IMR-90 (cell line): ENCODE measurements around the gene PHACTR3.

Source experiments
- CEBPB ChIP-seq: IDR thresholded peaks from 2 replicates; pipeline ENCODE4 v1.6.1; 2012; ENCODE audit warnings: low read depth, low read length, improper control_type of control experiment
- CHD1 ChIP-seq: IDR thresholded peaks from 2 replicates; pipeline ENCODE4 v1.6.1; 2012; ENCODE audit warnings: low read depth, low read length, improper control_type of control experiment
- CTCF ChIP-seq: conservative IDR thresholded peaks from 2 replicates; pipeline ENCODE4 v1.5.1; 2012; ENCODE audit warnings: mild to moderate bottlenecking, low read depth, low read length, improper control_type of control experiment
- MAFK ChIP-seq: IDR thresholded peaks from 2 replicates; pipeline ENCODE4 v1.6.1; 2012; ENCODE audit warnings: low read depth, low read length, improper control_type of control experiment
- MXI1 ChIP-seq: IDR thresholded peaks from 2 replicates; pipeline ENCODE4 v1.6.1; 2012; ENCODE audit warnings: low read depth, mild to moderate bottlenecking, low read length, moderate library complexity, borderline replicate concordance
- POLR2A ChIP-seq: IDR thresholded peaks from 2 replicates; pipeline ENCODE4 v1.6.1; 2012; ENCODE audit warnings: mild to moderate bottlenecking, low read depth, low read length
- RAD21 ChIP-seq: IDR thresholded peaks from 2 replicates; pipeline ENCODE4 v1.6.1; 2012; ENCODE audit warnings: low read length, improper control_type of control experiment
- RCOR1 ChIP-seq: IDR thresholded peaks from 2 replicates; pipeline ENCODE4 v1.6.1; 2012; ENCODE audit warnings: mild to moderate bottlenecking, low read length, improper control_type of control experiment; ENCODE audit not compliant: insufficient replicate concordance
- TF ChIP-seq, protein P1 (sequence below): fragments of 150-350 bp; IDR thresholded peaks from 2 replicates; pipeline ENCODE4 v1.6.1; 2016; ENCODE audit warnings: low read depth, mild to moderate bottlenecking, low read length, moderate library complexity, borderline replicate concordance

GRCh38 chr20:59813948-59814839 lies 209.9 kb downstream of the PHACTR3 start:
- TF ChIP-seq CTCF = no peak
- TF ChIP-seq RCOR1 = no peak
- no peak for TF ChIP-seq POLR2A
- TF ChIP-seq CHD1 = no peak
- no peak for TF ChIP-seq RAD21
- no peak for TF ChIP-seq MXI1
- TF ChIP-seq MAFK = no peak
- TF ChIP-seq CEBPB = no peak
- TF ChIP-seq, protein P1, sequence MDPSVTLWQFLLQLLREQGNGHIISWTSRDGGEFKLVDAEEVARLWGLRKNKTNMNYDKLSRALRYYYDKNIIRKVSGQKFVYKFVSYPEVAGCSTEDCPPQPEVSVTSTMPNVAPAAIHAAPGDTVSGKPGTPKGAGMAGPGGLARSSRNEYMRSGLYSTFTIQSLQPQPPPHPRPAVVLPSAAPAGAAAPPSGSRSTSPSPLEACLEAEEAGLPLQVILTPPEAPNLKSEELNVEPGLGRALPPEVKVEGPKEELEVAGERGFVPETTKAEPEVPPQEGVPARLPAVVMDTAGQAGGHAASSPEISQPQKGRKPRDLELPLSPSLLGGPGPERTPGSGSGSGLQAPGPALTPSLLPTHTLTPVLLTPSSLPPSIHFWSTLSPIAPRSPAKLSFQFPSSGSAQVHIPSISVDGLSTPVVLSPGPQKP = no peak
